ENCODE results near the gene PRRT4.

The PRRT4 gene

GRCh38 chr7:128390871-128391565 lies 29.5 kb upstream of the PRRT4 start:
- Histone ChIP-seq H3K4me1 (ENCODE audit: control insufficient read depth in 1 of 2, insufficient read depth in 1 of 2, low read depth in 1 of 2, low read length in 1 of 2) (peaks cover 18 to 27% of the 10 kb centered on the region in 2 experiments), H3K27ac (peak overlapping the region; percentile 69), H3K27me3 (no peaks in the 10 kb centered on the region), H3K36me3 (peaks cover 49% of the 10 kb centered on the region), H3K4me3 (ENCODE audit: low read depth in 1 of 2, low read length in 1 of 2) (no peak overlapping the region), H3K9me3 (no peaks in the 10 kb centered on the region)
- no peak for TF ChIP-seq CTCF (IDR thresholded peaks at IDR 0.05)

- TF ChIP-seq CTCF (IDR thresholded peaks at IDR 0.05): no peak
- H3K4me1 ChIP-seq (ENCODE audit: control insufficient read depth in 1 of 2, insufficient read depth in 1 of 2, low read depth in 1 of 2, low read length in 1 of 2): peaks cover 26 to 34% of the 10 kb centered on the region in 2 experiments
- H3K4me3 ChIP-seq (ENCODE audit: low read depth in 1 of 2, low read length in 1 of 2): no peak overlapping the region
- H3K36me3 ChIP-seq: peaks cover 37% of the 10 kb centered on the region
- H3K9me3 ChIP-seq: no peaks in the 10 kb centered on the region
- H3K27ac ChIP-seq: no peak overlapping the region
- H3K27me3 ChIP-seq: no peaks in the 10 kb centered on the region
Observed at GRCh38 chr7:128389618-128390329, 28.3 kb upstream of the PRRT4 start.

GRCh38 chr7:128389085-128389617 lies 27.7 kb upstream of the PRRT4 start:
- Histone ChIP-seq H3K27me3 (no peaks in the 10 kb centered on the region), H3K36me3 (peaks cover 31% of the 10 kb centered on the region), H3K4me3 (ENCODE audit: low read depth in 1 of 2, low read length in 1 of 2) (no peak overlapping the region), H3K4me1 (ENCODE audit: control insufficient read depth in 1 of 2, insufficient read depth in 1 of 2, low read depth in 1 of 2, low read length in 1 of 2) (peaks cover 26 to 34% of the 10 kb centered on the region in 2 experiments), H3K27ac (no peak overlapping the region), H3K9me3 (no peaks in the 10 kb centered on the region)
- TF ChIP-seq CTCF (IDR thresholded peaks at IDR 0.05): no peak

DNA sequence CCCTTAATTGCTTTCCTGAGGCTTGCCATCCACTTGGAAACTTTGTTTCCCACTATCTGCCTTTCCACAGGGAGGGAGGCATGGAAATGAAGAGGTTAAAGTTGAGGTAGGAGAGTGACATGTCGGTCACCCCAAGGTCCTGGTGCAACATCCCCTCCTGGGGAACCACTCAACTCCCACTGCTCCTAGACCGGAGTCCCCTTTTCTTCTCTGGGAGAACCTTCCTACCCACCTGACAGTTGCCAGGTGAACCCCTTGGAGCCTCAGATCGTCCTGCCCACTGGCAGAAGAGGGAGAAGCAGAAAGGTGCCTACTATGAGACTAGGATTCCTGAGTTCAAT lies 26.6 kb upstream of the PRRT4 start:
- H3K27me3 ChIP-seq: no peaks in the 10 kb centered on the region
- H3K4me1 ChIP-seq (ENCODE audit: control insufficient read depth in 1 of 2, insufficient read depth in 1 of 2, low read depth in 1 of 2, low read length in 1 of 2): peaks cover 26 to 34% of the 10 kb centered on the region in 2 experiments
- H3K4me3 ChIP-seq (ENCODE audit: low read depth in 1 of 2, low read length in 1 of 2): peak overlapping the region; percentile 38 to 47
- H3K9me3 ChIP-seq: no peaks in the 10 kb centered on the region
- no peak for TF ChIP-seq CTCF (IDR thresholded peaks at IDR 0.05)
- peak overlapping the region; percentile 18 for H3K27ac ChIP-seq
- H3K36me3 ChIP-seq: peaks cover 20% of the 10 kb centered on the region

GRCh38 chr7:128387216-128388144 lies 26.0 kb upstream of the PRRT4 start:
- H3K27me3 ChIP-seq: no peaks in the 10 kb centered on the region
- peak; percentile 87 for TF ChIP-seq CTCF (IDR thresholded peaks at IDR 0.05)
- H3K36me3 ChIP-seq: peaks cover 14% of the 10 kb centered on the region

More at GRCh38 chr7:128387216-128388144, 26.0 kb upstream of the PRRT4 start:
- Histone ChIP-seq H3K4me1 (ENCODE audit: control insufficient read depth in 1 of 2, insufficient read depth in 1 of 2, low read depth in 1 of 2, low read length in 1 of 2) (peaks cover 26 to 34% of the 10 kb centered on the region in 2 experiments), H3K4me3 (ENCODE audit: low read depth in 1 of 2, low read length in 1 of 2) (peak overlapping the region; percentile 38 to 47), H3K9me3 (no peaks in the 10 kb centered on the region), H3K27ac (peak overlapping the region; percentile 18)

Data from neutrophil (primary cell).